HepG2 (cell line): ENCODE results near the gene WNT7B. TPM values are rescaled to one million over a fixed set of nuclear protein-coding genes. Genes with fewer than 3 reads are reported as not detected.

Experiments used
- CHCHD3 ChIP-seq: sonication (generic); formaldehyde crosslinking; IDR thresholded peaks from 2 replicates; pipeline ENCODE4 v1.8.0; 2022; ENCODE audit warnings: mild to moderate bottlenecking, missing genetic modification reagents, moderate library complexity
- FOXK1 ChIP-seq: sonication (generic); formaldehyde crosslinking; IDR thresholded peaks from 2 replicates; pipeline ENCODE4 v1.4.0; 2020; ENCODE audit warnings: low read depth, missing genetic modification reagents, borderline replicate concordance
- HDAC2 ChIP-seq: sonication (generic); formaldehyde crosslinking; IDR thresholded peaks from 2 replicates; pipeline ENCODE4 v1.4.0; 2020; ENCODE audit warnings: missing genetic modification reagents
- MAZ ChIP-seq, 2 experiments: sonication (generic) in 1 of 2; formaldehyde crosslinking in 1 of 2; IDR thresholded peaks; 2 replicates each; pipeline versions ENCODE4 v1.5.0 to v1.6.1; 2012 to 2020; ENCODE audit warnings: low read depth in 2 of 2, mild to moderate bottlenecking in 2 of 2, borderline replicate concordance in 1 of 2, improper control_type of control experiment in 1 of 2, low read length in 1 of 2, missing genetic modification reagents in 1 of 2, moderate library complexity in 1 of 2
- MED13 ChIP-seq: sonication (generic); formaldehyde crosslinking; IDR thresholded peaks from 2 replicates; pipeline ENCODE4 v1.5.0; 2020; ENCODE audit warnings: missing genetic modification reagents
- RAD21 ChIP-seq: fragments of 450-650 bp; formaldehyde crosslinking; IDR thresholded peaks from 2 replicates; pipeline ENCODE4 v1.5.0; 2020; ENCODE audit warnings: mild to moderate bottlenecking
- RBFOX2 ChIP-seq: fragments of 200-400 bp; formaldehyde crosslinking; IDR thresholded peaks from 2 replicates; pipeline ENCODE4 v1.6.1; 2017; ENCODE audit warnings: low read depth, mild to moderate bottlenecking, low read length
- SMAD1 ChIP-seq: sonication (generic); formaldehyde crosslinking; IDR thresholded peaks from 2 replicates; pipeline ENCODE4 v1.4.0; 2020; ENCODE audit warnings: missing genetic modification reagents, low read depth, mild to moderate bottlenecking, borderline replicate concordance
- SP1 ChIP-seq, 2 experiments: fragments of 450-650 bp in 1 of 2; sonication (generic) in 1 of 2; formaldehyde crosslinking in 1 of 2; IDR thresholded peaks; 2 replicates each; pipeline versions ENCODE4 v1.4.0 to v1.6.1; 2016 to 2020; ENCODE audit warnings: missing genetic modification reagents in 1 of 2
- STAG1 ChIP-seq: sonication (generic); formaldehyde crosslinking; IDR thresholded peaks from 2 replicates; pipeline ENCODE4 v1.4.0; 2020; ENCODE audit warnings: missing genetic modification reagents
- ZFP37 ChIP-seq: sonication (generic); formaldehyde crosslinking; IDR thresholded peaks from 2 replicates; pipeline ENCODE4 v1.4.0; 2020; ENCODE audit warnings: missing genetic modification reagents, borderline replicate concordance
- ZFP41 ChIP-seq: sonication (generic); formaldehyde crosslinking; IDR thresholded peaks from 2 replicates; pipeline ENCODE4 v1.4.0; 2020; ENCODE audit warnings: mild to moderate bottlenecking, missing genetic modification reagents, borderline replicate concordance
- ZFP90 ChIP-seq: sonication (generic); formaldehyde crosslinking; IDR thresholded peaks from 2 replicates; pipeline ENCODE4 v1.8.0; 2022; ENCODE audit warnings: missing genetic modification reagents, mild to moderate bottlenecking, inconsistent platforms, borderline replicate concordance
- ZFX ChIP-seq: sonication (generic); formaldehyde crosslinking; IDR thresholded peaks from 2 replicates; pipeline ENCODE4 v1.4.0; 2020; ENCODE audit warnings: mild to moderate bottlenecking, low read depth, missing genetic modification reagents, moderate library complexity
- ZNF10 ChIP-seq: sonication (generic); formaldehyde crosslinking; IDR thresholded peaks from 2 replicates; pipeline ENCODE4 v1.4.0; 2020; ENCODE audit warnings: mild to moderate bottlenecking, low read depth, missing genetic modification reagents, borderline replicate concordance
- ZNF138 ChIP-seq: sonication (generic); formaldehyde crosslinking; IDR thresholded peaks from 2 replicates; pipeline ENCODE4 v1.5.0; 2020; ENCODE audit warnings: mild to moderate bottlenecking, low read depth, missing genetic modification reagents
- ZNF34 ChIP-seq: sonication (generic); formaldehyde crosslinking; IDR thresholded peaks from 2 replicates; pipeline ENCODE4 v1.4.0; 2020; ENCODE audit warnings: mild to moderate bottlenecking, missing genetic modification reagents, borderline replicate concordance
- ZNF709 ChIP-seq: sonication (generic); formaldehyde crosslinking; IDR thresholded peaks from 2 replicates; pipeline ENCODE4 v1.5.0; 2020; ENCODE audit warnings: mild to moderate bottlenecking, missing genetic modification reagents
- ZSCAN21 ChIP-seq: sonication (generic); formaldehyde crosslinking; IDR thresholded peaks from 2 replicates; pipeline ENCODE4 v1.8.0; 2022; ENCODE audit warnings: mild to moderate bottlenecking, missing genetic modification reagents, moderate library complexity, borderline replicate concordance
- polyA plus RNA-seq, 8 experiments: library from polyadenylated mRNA; depleted of rRNA in 3 of 8; stranded (reverse) in 7 of 8; unstranded in 1 of 8; fragments of >200 nt; fragmentation: Illumina TruSeq in 4 of 8; extraction: Trizol in 4 of 8; gene quantifications; 2 replicates each; pipeline versions ENCODE4 v1.2.1 to v1.2.3, GENCODE V29; 2011 to 2016; ENCODE audit warnings: low read depth in 4 of 8, missing spikeins in 1 of 8, mixed read lengths in 1 of 8; ENCODE audit not compliant: insufficient read depth in 1 of 8
- total RNA-seq, 5 experiments: library from RNA; depleted of rRNA; stranded (reverse); fragments of >200 nt; fragmentation: Illumina TruSeq; extraction: Trizol; gene quantifications; 2 replicates each; pipeline ENCODE4 v1.2.3, GENCODE V29; 2016; ENCODE audit warnings: low read depth in 1 of 5
- TF ChIP-seq, protein P1 (sequence below): sonication (generic); formaldehyde crosslinking; IDR thresholded peaks from 2 replicates; pipeline ENCODE4 v1.9.0; 2022; ENCODE audit warnings: missing genetic modification reagents, mild to moderate bottlenecking, borderline replicate concordance
- TF ChIP-seq, protein P2 (sequence below): IDR thresholded peaks from 2 replicates; pipeline ENCODE4 v1.6.1; 2016
- TF ChIP-seq, protein P3 (sequence below): sonication (generic); formaldehyde crosslinking; IDR thresholded peaks from 2 replicates; pipeline ENCODE4 v1.4.0; 2020; ENCODE audit warnings: missing genetic modification reagents
- TF ChIP-seq, protein P4 (sequence below): sonication (generic); formaldehyde crosslinking; conservative IDR thresholded peaks from 2 replicates; pipeline ENCODE4 v1.8.1; 2023; ENCODE audit warnings: missing genetic modification reagents

Gene WNT7B
- total and polyA plus RNA-seq, 2 of the 13 experiments (the other 11 are each of a cell fraction or from before 2014, with no cell fraction given): 0.09 TPM; not detected in 1

DNA sequence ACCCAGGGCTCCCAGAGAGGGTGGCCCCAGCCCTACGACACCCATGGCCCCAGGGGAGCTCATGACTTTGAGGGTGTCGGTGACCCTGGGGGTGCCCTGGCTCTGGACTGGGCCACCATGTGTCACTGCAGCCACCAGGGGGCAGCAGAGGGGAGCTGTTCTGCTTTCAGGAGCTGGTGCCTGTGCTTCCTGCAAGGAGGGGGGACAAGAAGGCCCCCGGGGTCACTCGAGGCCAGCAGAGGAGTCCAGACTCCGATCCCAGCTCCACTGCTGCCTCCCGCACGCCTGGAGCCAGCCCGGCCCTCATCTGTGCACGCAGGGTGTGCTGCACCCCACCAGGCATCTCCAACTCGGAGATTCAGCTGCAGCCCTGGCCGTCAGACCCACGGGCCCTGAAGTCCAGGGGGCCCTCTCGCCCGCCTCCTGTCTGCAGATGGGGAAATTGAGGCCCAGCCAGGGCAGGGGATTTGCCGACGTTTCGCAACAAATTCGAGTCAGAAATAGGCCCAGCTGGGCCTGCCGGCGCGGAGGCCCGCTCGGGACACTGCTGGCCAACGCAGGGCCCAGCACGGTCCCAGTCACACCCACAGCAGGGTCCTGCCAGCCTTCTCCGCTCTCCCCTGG, 29.5 kb upstream of the WNT7B start (continued):
- TF ChIP-seq MAZ (IDR thresholded peaks at IDR 0.05; ENCODE audit: borderline replicate concordance, low read depth, low read length) (0 out of 2 replicates have a peak, but pooled peaks have one; percentile 19), MAZ (CRISPR knock-in tag; IDR thresholded peaks at IDR 0.05; ENCODE audit: low read depth) (peak; percentile 52; the same call in 1 of the 2 replicates), ZFX (peak; percentile 76), ZFP41 (CRISPR knock-in tag) (no peak), ZFP37 (CRISPR knock-in tag) (no peak), STAG1 (CRISPR knock-in tag) (peak; percentile 93), ZNF709 (CRISPR knock-in tag) (no peak), ZNF138 (CRISPR knock-in tag) (no peak), SP1 (IDR thresholded peaks at IDR 0.05) (no peak), SP1 (CRISPR knock-in tag; IDR thresholded peaks at IDR 0.05) (peak; percentile 10; the same call in 1 of the 2 replicates), CHCHD3 (CRISPR knock-in tag) (no peak), RAD21 (peak; percentile 95), ZNF10 (CRISPR knock-in tag) (no peak), ZNF34 (CRISPR knock-in tag) (no peak), MED13 (CRISPR knock-in tag) (no peak), FOXK1 (CRISPR knock-in tag) (no peak), SMAD1 (CRISPR knock-in tag) (no peak; the same call in 1 of the 2 replicates), HDAC2 (peak; percentile 60), ZSCAN21 (CRISPR knock-in tag) (no peak), RBFOX2 (peak; percentile 22), ZFP90 (0 out of 2 replicates have a peak, but pooled peaks have one; percentile 40)
- TF ChIP-seq, protein P1, sequence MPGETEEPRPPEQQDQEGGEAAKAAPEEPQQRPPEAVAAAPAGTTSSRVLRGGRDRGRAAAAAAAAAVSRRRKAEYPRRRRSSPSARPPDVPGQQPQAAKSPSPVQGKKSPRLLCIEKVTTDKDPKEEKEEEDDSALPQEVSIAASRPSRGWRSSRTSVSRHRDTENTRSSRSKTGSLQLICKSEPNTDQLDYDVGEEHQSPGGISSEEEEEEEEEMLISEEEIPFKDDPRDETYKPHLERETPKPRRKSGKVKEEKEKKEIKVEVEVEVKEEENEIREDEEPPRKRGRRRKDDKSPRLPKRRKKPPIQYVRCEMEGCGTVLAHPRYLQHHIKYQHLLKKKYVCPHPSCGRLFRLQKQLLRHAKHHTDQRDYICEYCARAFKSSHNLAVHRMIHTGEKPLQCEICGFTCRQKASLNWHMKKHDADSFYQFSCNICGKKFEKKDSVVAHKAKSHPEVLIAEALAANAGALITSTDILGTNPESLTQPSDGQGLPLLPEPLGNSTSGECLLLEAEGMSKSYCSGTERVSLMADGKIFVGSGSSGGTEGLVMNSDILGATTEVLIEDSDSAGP (CRISPR knock-in tag): peak; percentile 66; the same call in 1 of the 2 replicates
- TF ChIP-seq, protein P2, sequence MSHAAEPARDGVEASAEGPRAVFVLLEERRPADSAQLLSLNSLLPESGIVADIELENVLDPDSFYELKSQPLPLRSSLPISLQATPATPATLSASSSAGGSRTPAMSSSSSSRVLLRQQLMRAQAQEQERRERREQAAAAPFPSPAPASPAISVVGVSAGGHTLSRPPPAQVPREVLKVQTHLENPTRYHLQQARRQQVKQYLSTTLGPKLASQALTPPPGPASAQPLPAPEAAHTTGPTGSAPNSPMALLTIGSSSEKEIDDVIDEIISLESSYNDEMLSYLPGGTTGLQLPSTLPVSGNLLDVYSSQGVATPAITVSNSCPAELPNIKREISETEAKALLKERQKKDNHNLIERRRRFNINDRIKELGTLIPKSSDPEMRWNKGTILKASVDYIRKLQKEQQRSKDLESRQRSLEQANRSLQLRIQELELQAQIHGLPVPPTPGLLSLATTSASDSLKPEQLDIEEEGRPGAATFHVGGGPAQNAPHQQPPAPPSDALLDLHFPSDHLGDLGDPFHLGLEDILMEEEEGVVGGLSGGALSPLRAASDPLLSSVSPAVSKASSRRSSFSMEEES: no peak
- TF ChIP-seq, protein P3, sequence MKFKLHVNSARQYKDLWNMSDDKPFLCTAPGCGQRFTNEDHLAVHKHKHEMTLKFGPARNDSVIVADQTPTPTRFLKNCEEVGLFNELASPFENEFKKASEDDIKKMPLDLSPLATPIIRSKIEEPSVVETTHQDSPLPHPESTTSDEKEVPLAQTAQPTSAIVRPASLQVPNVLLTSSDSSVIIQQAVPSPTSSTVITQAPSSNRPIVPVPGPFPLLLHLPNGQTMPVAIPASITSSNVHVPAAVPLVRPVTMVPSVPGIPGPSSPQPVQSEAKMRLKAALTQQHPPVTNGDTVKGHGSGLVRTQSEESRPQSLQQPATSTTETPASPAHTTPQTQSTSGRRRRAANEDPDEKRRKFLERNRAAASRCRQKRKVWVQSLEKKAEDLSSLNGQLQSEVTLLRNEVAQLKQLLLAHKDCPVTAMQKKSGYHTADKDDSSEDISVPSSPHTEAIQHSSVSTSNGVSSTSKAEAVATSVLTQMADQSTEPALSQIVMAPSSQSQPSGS (CRISPR knock-in tag): no peak
- TF ChIP-seq, protein P4, sequence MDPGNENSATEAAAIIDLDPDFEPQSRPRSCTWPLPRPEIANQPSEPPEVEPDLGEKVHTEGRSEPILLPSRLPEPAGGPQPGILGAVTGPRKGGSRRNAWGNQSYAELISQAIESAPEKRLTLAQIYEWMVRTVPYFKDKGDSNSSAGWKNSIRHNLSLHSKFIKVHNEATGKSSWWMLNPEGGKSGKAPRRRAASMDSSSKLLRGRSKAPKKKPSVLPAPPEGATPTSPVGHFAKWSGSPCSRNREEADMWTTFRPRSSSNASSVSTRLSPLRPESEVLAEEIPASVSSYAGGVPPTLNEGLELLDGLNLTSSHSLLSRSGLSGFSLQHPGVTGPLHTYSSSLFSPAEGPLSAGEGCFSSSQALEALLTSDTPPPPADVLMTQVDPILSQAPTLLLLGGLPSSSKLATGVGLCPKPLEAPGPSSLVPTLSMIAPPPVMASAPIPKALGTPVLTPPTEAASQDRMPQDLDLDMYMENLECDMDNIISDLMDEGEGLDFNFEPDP (CRISPR knock-in tag): no peak
